GM12891 (cell line): ENCODE measurements around the gene TLR10.
"Not testable (repeated sequence)": the region's sequence is repeated elsewhere in the genome, so short reads cannot be mapped to it uniquely, and the experiment has no call there.

Source experiments
- DNase-seq: peaks from one replicate; pipeline ENCODE4 v3.0.0; 2011; ENCODE audit warnings: low spot score; ENCODE audit not compliant: insufficient read length
- FAIRE-seq: peaks from 2 replicates; lab custom pipeline; 2011; peaks lifted over from hg19 to GRCh38; lab: Jason Lieb, UNC
- PAX5 ChIP-seq: IDR thresholded peaks from 2 replicates; pipeline ENCODE4 v1.6.1; 2011; ENCODE audit warnings: low read length, moderate library complexity, mild to moderate bottlenecking; ENCODE audit not compliant: insufficient read depth, severe bottlenecking
- POLR2A ChIP-seq: IDR thresholded peaks from 2 replicates; pipeline ENCODE4 v1.6.1; 2011; ENCODE audit warnings: low read depth, low read length, control low read depth
- POLR2AphosphoS5 ChIP-seq: IDR thresholded peaks from 2 replicates; pipeline ENCODE4 v1.6.1; 2011; ENCODE audit warnings: low read depth, low read length, control low read depth
- POU2F2 ChIP-seq: IDR thresholded peaks from 2 replicates; pipeline ENCODE4 v1.6.1; 2011; ENCODE audit warnings: low read depth, mild to moderate bottlenecking, control low read depth, low read length, moderate library complexity
- SPI1 ChIP-seq: IDR thresholded peaks from 2 replicates; pipeline ENCODE4 v1.6.1; 2011; ENCODE audit warnings: low read depth, low read length, control low read depth
- TAF1 ChIP-seq: IDR thresholded peaks from 2 replicates; pipeline ENCODE4 v1.6.1; 2011; ENCODE audit warnings: low read depth, low read length, control low read depth

TLR10 gene

GRCh38 chr4:38784141-38784540 is 1.4 kb upstream of the TLR10 start:
- DNase-seq = no peak
- FAIRE-seq = no peak
- no peak for TF ChIP-seq TAF1
- no peak for TF ChIP-seq POLR2AphosphoS5
- no peak for TF ChIP-seq SPI1
- no peak for TF ChIP-seq POU2F2
- TF ChIP-seq PAX5 = no peak
- no peak for TF ChIP-seq POLR2A

- TF ChIP-seq SPI1 (no peak), TAF1 (no peak), POLR2A (no peak), POU2F2 (no peak), PAX5 (no peak), POLR2AphosphoS5 (no peak)
- FAIRE-seq (no peak), DNase-seq (no peak)
These were observed 295 bp upstream of the TLR10 start for GRCh38 chr4:38783109-38783460.

GRCh38 chr4:38781854-38782261 is 932 bp downstream of the TLR10 start:
- no peak for DNase-seq
- no peak for TF ChIP-seq PAX5
- no peak; the same call in 1 of the 2 replicates for TF ChIP-seq POLR2A
- TF ChIP-seq SPI1 = peak; percentile 93
- peak; percentile 77 for TF ChIP-seq TAF1
- peak; percentile 83 for TF ChIP-seq POLR2AphosphoS5
- TF ChIP-seq POU2F2 = peak; percentile 43
- peak; percentile 95 for FAIRE-seq

GRCh38 chr4:38780833-38781484 is 1.8 kb downstream of the TLR10 start:
- no peak for DNase-seq
- TF ChIP-seq POU2F2 = no peak
- TF ChIP-seq SPI1 = no peak
- no peak for TF ChIP-seq PAX5
- no peak for TF ChIP-seq POLR2A
- TF ChIP-seq POLR2AphosphoS5 = no peak
- TF ChIP-seq TAF1 = no peak
- peak; percentile 40 for FAIRE-seq

- FAIRE-seq (peak; percentile 76), DNase-seq (no peak)
- TF ChIP-seq PAX5 (no peak), POU2F2 (no peak), POLR2A (no peak), TAF1 (no peak), SPI1 (no peak), POLR2AphosphoS5 (no peak; the same call in 1 of the 2 replicates)
These were observed 3.0 kb downstream of the TLR10 start for GRCh38 chr4:38779790-38780189.

GRCh38 chr4:38777925-38778324 is 4.9 kb downstream of the TLR10 start:
- FAIRE-seq = not testable (repeated sequence)

GRCh38 chr4:38775326-38775725 is 7.5 kb downstream of the TLR10 start:
- FAIRE-seq (no peak), DNase-seq (no peak)
- no peak for TF ChIP-seq POLR2AphosphoS5

More at GRCh38 chr4:38777925-38778324, 4.9 kb downstream of the TLR10 start:
- not testable (repeated sequence) for DNase-seq

- TF ChIP-seq TAF1 (no peak), SPI1 (no peak), POLR2AphosphoS5 (no peak), POLR2A (no peak)
- peak; percentile 20 for FAIRE-seq
These were observed 8.4 kb downstream of the TLR10 start for GRCh38 chr4:38774181-38774955.

GRCh38 chr4:38770281-38770680 is 12.5 kb downstream of the TLR10 start:
- not testable (repeated sequence) for DNase-seq
- peak; percentile 67 for FAIRE-seq

More at GRCh38 chr4:38774181-38774955, 8.4 kb downstream of the TLR10 start:
- no peak for DNase-seq

GRCh38 chr4:38769857-38770256 is 12.9 kb downstream of the TLR10 start:
- no peak for DNase-seq
- peak; percentile 84 for FAIRE-seq
- TF ChIP-seq POLR2A = no peak
- no peak for TF ChIP-seq POU2F2
- TF ChIP-seq SPI1 = no peak
- no peak for TF ChIP-seq PAX5
- TF ChIP-seq POLR2AphosphoS5 = no peak
- no peak for TF ChIP-seq TAF1
